ENCODE measurements around the gene ATXN2L.
"Not testable (repeated sequence)": the region's sequence is repeated elsewhere in the genome, so short reads cannot be mapped to it uniquely, and the experiment has no call there.

The ATXN2L gene

DNA sequence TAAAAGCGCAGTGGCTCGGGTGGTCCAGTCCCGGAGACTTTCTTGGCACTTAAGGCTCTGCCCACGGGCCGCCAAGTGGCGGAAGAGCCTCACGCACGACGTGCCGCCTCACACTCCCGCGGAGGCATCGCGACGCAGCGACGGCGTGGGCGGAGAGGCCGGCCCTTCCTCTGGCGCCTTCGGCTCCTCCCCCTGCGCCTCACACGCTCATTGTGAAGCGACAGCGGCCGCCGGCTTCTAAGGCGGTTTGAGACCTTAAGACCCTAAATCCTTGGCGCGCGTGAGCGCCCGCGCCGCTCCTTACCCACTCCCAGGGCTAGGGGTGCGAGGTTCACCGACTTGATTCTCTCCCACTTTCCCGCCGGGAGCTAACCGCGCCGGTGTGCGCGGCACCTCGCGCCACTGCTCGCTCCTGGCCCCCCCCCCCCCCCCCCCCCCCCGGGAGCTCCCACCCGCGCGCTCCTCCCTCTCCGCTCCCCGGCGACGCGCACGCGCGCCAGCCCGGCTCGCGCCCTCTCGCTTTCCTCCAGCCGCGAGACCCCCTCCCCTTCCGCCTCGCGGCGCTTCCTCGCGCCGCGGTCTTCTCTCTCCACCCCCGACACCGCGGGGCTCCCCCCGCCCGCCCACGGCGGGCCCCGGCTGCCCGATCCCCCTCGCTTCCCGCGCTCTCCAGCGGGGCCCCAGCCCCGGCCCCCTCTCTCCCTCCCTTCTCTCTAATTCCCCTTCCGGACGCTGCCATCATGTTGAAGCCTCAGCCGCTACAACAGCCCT lies at the start of gene ATXN2L:
Gene ATXN2L (plus strand): TSS at position 480 of the 771 bp plus-strand sequence. CDS start 261 bp downstream, at position 741.
- DNase-seq, result peak; percentile 83

DNA sequence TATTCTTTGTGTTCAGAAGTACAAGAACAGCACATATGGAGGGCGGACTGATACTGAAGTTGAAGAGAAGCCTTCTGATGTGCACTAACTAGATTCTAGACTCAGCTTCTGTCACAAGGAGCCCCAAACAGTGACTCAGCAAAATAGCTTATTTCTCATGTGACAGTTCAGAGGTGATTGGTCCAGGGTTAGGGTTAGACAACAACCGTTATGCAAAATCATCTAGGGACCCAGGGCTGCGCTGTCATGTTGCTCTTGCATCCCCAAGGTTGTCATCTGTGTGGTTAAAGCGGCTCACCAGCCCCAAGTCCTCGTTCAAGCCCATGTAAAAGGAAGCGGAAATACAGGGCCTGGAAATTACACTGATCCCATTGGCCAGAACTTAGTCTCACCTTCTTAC lies 41.1 kb upstream of the ATXN2L start:
- DNase-seq, result not testable (repeated sequence)

DNA sequence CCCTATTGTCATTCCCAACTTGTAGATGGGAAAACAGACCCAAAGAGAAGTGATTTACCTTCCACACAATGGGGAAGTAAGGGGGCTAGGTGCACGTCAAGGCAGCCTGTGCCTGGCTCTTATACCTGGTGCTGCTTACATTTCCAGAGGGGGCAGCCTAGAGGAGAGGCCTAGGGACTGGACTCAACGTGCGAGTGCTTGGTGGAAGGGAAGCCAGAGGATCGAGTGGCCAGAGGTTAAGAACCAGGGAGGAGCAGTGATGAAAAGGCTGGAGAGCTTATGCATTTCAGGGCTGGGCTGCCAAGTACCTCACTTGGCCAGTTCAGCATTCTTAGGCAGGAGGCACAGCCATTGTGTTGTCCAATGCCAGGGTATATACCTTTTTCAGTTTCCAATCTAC lies 40.4 kb upstream of the ATXN2L start:
- not testable (repeated sequence) for DNase-seq

GRCh38 chr16:28802235-28803019 lies 20.4 kb upstream of the ATXN2L start:
- DNase-seq, result peak; percentile 29

- DNase-seq, result not testable (repeated sequence)
Measured at GRCh38 chr16:28807445-28808120, 15.2 kb upstream of the ATXN2L start.

- DNase-seq, result no peak
Measured at GRCh38 chr16:28820016-28820415, 2.8 kb upstream of the ATXN2L start.

DNA sequence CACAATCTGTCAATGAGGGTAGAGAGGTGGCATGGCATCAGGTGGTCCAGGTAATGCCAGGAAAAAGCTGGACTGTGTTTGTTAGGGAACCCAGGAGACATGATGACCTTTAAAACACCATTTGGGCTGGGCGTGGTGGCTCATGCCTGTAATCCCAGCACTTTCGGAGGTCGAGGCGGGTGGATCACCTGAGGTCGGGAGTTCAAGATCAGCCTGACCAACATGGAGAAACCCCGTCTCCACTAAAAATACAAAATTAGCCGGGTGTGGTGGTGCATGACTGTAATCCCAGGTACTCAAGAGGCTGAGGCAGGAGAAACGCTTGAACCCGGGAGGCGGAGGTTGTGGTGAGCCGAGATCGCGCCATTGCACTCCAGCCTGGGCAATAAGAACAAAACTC lies 2.3 kb upstream of the ATXN2L start:
- DNase-seq, result not testable (repeated sequence)

DNA sequence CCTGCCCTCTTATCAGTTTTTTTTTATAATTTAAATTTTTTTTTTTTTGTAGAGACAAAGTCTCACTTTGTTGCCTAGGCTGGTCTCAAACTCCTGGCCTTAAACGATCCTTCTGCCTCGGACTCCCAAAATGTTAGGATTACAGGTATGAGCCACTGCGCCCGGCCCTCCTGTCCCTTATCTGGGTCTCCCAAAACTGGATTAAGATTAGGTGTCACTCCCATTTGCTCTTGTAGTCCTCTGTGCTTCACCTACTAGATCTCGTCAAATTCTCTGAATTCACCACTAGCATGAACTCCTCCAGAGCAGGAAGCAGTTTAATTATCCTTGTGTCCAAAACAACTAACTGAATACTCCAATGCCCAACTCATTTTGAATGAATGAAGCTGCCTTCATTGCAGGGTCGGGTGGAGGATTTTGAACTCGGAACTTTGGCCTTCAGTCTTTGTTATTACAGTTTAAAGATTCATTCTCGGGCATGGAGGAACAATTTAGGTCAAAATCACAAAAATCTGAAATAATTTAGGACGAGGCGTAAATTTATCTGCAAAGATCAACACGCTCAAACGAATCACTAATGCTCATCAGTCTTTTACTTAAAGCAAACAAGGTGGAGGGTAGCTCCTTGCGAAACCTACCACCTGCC lies 802 bp upstream of the ATXN2L start:
- DNase-seq, result no peak

DNA sequence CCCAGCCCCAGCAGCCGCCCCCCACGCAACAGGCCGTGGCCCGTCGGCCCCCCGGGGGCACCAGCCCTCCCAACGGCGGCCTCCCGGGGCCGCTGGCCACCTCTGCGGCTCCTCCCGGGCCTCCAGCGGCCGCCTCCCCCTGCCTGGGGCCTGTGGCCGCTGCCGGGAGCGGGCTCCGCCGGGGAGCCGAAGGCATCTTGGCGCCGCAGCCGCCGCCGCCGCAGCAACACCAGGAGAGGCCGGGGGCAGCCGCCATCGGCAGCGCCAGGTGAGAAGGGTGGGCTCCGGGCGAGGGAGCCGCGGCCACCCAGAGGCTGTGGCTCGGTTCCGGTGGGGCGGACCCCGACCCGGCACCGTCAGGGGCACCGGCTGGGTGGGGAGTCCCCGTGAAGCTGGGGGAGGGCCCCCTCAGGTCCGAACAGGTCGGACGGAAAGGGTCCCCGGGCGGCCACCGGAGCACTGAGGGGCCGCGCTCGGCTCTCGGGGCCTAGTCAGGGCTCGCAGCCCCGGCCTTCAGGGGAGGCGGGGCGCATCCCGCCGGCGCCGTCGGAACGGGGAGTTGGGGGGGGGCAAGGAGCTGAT lies 583 bp downstream of the ATXN2L start:
- DNase-seq, result no peak

DNA sequence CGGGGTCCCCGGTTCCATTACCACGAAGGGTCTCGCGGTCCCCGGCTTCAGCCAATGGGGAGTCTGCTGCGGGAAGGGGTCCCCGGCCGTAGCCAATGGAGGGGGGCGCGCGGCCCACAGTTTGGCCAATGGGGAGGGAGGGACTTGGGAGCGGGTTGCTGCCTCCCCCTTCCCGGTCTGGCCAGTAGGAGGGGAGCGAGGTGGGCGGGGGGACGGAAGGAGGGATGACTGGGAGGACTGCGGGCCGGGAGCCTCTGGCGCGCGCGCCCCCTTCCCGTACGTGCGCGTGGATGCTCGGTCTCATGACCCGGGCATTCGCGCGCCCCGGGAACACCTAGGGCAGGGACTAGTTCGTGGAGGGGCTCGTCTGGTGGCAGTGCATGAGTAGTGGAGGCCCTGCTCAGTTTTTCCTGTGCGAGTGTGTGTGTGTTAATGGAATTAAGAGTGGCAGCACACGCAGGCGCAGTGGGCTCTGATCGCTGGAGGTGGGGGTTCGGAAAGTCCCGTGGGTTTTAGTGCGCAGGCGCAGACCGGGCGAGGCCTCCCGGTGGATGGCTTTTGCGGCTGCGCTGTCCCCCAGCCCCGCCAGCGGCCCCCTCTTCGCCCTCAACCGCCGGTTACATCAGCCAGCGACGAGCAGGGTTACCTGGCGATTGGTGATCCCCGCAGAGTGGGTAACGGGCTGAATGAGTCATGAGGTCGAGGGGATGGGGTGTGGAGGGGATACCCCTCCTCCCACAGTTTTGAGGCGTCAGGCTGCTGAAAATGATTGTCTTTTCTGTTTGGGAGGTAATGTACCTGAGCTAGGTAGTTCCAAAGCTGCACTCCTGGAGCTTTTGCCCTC lies 1.3 kb downstream of the ATXN2L start:
- peak; percentile 88 for DNase-seq

DNA sequence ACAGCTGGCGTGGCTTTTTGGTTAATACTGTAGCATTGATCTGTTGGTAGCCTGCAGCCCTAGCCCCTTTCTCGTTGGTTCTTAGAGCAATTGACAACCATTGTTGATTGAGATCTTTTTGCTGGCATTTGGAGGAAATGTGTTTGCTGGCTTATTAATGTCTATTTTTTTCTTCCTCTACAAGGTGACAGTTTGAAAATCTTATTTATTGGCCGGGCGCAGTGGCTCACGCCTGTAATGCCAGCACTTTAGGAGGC lies 1.8 kb downstream of the ATXN2L start:
- no peak for DNase-seq

DNA sequence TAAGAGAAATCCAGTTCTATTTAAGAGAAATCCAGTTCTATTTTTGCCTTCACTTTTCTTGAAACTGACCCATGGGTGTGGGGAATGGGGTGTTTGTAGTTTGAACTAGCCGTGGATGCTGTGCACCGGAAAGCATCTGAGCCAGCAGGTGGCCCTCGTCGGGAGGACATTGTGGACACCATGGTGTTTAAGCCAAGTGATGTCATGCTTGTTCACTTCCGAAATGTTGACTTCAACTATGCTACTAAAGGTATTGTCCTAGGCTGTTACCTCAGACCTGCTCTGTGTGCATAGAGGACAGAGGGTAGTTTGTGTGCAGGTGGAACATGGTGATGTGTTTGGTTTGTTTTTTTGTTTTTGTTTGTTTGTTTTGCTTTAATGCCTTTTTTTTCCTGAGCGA lies 3.3 kb downstream of the ATXN2L start:
- DNase-seq, result no peak

DNA sequence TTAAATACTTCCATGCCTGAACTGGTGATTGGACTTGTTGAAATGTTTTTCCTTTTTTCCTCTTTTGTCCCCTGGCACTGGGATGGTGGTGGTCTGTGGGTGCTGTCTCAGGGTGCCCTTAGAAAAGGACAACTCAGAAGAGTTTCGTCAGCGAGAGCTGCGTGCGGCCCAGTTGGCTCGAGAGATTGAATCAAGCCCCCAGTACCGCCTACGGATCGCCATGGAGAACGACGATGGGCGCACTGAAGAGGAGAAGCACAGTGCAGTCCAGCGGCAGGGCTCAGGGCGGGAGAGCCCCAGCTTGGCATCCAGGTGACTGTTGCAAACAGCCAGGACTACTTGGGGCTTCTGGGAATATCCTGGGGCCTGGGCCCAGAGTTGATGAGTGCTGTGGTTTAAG lies 6.9 kb downstream of the ATXN2L start:
- DNase-seq, result no peak

DNA sequence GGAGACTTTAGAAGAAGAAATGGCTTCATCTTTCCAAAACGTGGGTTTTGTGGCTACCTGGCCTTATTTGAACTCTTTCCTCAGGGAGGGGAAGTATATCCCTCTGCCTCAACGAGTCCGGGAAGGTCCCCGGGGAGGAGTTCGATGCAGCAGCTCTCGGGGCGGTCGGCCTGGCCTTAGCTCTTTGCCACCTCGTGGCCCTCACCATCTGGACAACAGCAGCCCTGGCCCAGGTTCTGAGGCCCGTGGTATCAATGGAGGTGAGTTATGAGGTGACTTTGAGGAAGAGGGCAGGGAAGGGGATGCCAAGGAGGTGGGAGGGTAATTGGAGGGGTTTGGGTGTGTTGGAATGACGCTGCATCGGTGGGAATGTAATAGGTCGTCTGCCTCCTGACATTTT lies 7.7 kb downstream of the ATXN2L start:
- DNase-seq, result no peak

DNA sequence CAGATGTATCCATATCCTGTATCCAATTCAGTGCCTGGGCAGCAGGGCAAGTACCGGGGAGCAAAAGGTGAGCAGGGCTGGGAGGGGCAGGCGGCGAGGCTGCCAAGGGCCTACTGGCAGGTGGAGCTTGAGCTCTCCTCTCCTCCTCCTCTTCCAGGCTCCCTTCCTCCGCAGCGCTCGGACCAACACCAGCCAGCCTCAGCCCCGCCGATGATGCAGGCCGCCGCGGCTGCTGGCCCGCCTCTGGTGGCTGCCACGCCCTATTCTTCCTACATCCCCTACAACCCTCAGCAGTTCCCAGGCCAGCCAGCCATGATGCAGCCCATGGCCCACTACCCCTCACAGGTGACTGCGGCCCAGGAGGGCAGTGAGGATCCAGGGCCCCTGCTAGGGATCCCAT lies 11.6 kb downstream of the ATXN2L start:
- no peak for DNase-seq

GRCh38 chr16:28834873-28835863 lies 12.4 kb downstream of the ATXN2L start:
- DNase-seq, result no peak

DNA sequence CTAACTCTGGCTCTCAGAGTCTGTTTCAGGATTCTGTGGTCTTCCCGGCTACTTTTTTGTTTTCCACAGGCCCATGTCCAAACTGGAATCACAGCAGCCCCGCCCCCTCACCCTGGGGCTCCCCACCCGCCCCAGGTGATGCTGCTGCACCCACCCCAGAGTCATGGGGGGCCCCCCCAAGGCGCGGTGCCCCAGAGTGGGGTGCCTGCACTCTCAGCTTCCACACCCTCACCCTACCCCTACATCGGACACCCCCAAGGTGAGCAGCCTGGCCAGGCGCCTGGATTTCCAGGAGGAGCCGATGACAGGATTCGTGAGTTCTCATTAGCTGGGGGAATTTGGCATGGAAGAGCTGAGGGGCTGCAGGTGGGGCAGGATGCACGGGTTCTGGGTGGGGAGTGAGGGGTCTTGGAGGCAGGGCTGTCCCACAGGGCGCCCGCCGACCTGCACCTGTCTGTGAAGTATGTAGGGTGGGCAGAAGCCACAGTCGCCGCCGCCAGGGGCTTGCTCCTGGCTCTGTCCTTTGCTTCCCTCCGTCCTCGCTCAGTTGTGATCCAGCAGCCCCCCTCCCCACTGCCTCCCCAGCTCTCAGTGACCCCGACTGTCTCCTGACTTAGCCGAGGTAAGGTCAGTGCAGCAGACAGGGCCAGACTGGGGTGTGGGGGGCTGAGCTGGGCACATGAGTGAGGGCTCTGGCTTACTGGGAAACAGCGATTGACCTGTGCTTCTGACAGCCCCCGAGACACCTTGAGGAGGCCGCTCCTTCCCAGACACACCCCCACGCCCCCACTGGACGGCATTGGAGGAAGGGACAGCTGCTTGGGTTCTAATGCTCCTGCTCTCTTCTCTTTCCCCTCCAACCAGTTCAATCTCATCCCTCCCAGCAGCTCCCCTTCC lies 13.3 kb downstream of the ATXN2L start:
- no peak for DNase-seq

- no peak for DNase-seq
Measured at GRCh38 chr16:28836761-28837064, 13.9 kb downstream of the ATXN2L start.

DNA sequence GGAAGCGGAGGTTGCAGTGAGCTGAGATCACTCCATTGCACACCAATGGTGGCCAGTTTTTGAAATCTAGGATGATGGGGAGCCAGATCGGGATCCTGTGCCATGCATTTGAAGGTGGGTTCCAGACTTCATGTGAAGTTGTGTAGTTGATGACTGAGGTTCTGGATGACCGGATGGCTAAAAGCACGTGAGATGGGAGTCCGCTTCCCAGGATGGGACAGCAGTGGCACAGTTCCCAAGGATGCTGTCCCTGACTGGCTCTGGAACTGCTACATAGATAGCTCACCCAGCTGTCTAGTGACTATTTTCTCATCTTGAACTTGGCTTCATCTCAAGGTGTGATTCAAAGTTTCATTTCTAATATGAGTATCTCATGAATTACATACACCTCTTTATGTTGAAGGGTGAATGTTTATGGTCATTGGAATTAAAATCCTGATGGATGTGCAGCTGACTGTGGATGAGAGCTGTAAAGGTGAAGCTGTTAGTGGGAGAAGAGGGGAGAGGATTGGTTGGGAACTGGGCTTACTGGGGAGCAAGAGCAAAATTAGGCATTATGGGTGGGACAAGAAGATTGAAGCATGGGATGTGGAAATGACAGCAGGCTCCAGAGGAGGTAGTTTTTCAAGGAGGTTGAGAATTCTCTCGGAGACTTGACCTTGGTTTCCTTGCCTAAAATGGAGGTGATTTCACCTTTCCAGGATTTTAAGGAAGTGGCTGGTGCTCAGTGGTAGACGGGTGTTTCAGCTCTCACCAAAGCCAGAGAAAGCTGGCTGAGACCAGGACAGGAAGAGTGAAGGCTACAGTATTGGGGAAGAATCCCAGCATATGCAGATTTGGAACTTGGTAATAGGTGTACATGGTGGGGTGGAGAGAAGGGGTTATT lies 15.1 kb downstream of the ATXN2L start:
- DNase-seq, result no peak
